Transverse colon (tissue), 4 donors: Measurements from ENCODE around the gene FUZ. TPM values are rescaled to one million over a fixed set of nuclear protein-coding genes. Genes with fewer than 3 reads are reported as not detected.

Source experiments
- DNase-seq: peaks from one replicate; pipeline ENCODE4 v3.0.0-alpha.2; 2019
- H3K27ac ChIP-seq, 4 donors: fragments of 200-600 bp; sonication (generic); 2 replicates each; pipeline ENCODE4 v1.5.1; 2016 to 2018; ENCODE audit warnings: inconsistent platforms in 4 of 4
- H3K27me3 ChIP-seq: fragments of 200-600 bp; sonication (generic); 2 replicates; pipeline ENCODE4 v1.5.1; 2017; ENCODE audit warnings: inconsistent platforms
- H3K36me3 ChIP-seq, 4 donors: fragments of 200-600 bp; sonication (generic); 2 replicates each; pipeline ENCODE4 v1.5.1; 2017 to 2019; ENCODE audit warnings: inconsistent platforms in 4 of 4
- H3K4me1 ChIP-seq, 4 donors: fragments of 200-600 bp; sonication (generic); 2 replicates each; pipeline ENCODE4 v1.5.1; 2017 to 2020; ENCODE audit warnings: inconsistent platforms in 4 of 4
- H3K4me3 ChIP-seq, 4 donors: fragments of 200-600 bp; sonication (generic); 1 replicate in 1 of 4; 2 replicates in 3 of 4; pipeline versions ENCODE4 v1.5.1 to v1.6.1; 2017 to 2019; ENCODE audit warnings: inconsistent platforms in 4 of 4
- H3K9me3 ChIP-seq, 2 donors: fragments of 200-600 bp; sonication (generic); 2 replicates each; pipeline ENCODE4 v1.5.1; 2017 to 2019; ENCODE audit warnings: inconsistent platforms in 2 of 2
- EP300 ChIP-seq: sonication (generic); formaldehyde crosslinking; IDR thresholded peaks from one replicate; pipeline ENCODE4 v1.6.1; 2017; ENCODE audit warnings: antibody characterized with exemption, low read depth
- POLR2A ChIP-seq: fragments of 450-650 bp; IDR thresholded peaks from one replicate; pipeline ENCODE4 v1.6.1; 2016; ENCODE audit warnings: antibody characterized with exemption, mild to moderate bottlenecking, moderate library complexity
- POLR2AphosphoS5 ChIP-seq, 3 donors: sonication (generic); formaldehyde crosslinking; IDR thresholded peaks; one replicate each; pipeline ENCODE4 v1.6.1; 2016; ENCODE audit warnings: antibody characterized with exemption in 3 of 3
- WGBS, 2 donors: methylation state at CpG; one replicate each; pipeline ENCODE4 v1.1.5; 2018; ENCODE audit warnings: low coverage in 1 of 2; 5-methylcytosine and 5-hydroxymethylcytosine counted together
- in situ Hi-C, 4 donors: fragments of 200-750 bp; cut with MboI; loops; one replicate each; pipeline versions ENCODE4 v1.15.0 to v1.15.1; 2017; ENCODE audit warnings: low sequenced_read_pairs in 3 of 4, low pct_ligation_motif_present in 1 of 4, low pct_unique_long_range_greater_than_20kb in 1 of 4
- intact Hi-C: fragments of 100-400 bp; cut with DNase I; formaldehyde crosslinking; loops from one replicate; pipeline ENCODE4 v1.15.1; 2023; ENCODE audit warnings: low total_unique reads
- total RNA-seq, 4 donors: library from RNA; depleted of rRNA; stranded (reverse); fragments of >200 nt; gene quantifications; one replicate each; pipeline ENCODE4 v1.1.0, GENCODE V29; 2016
- TF ChIP-seq, protein P1 (sequence below), 5 experiments: fragments of 200-600 bp in 3 of 5; fragments of 450-650 bp in 2 of 5; sonication (generic) in 3 of 5; IDR thresholded peaks; 1 replicate in 2 of 5; 2 replicates in 3 of 5; pipeline ENCODE4 v1.5.1; 2016 to 2017; ENCODE audit warnings: antibody characterized with exemption in 5 of 5, inconsistent platforms in 3 of 5, mild to moderate bottlenecking in 2 of 5, moderate library complexity in 1 of 5

Gene FUZ
- total RNA-seq, 4 donors from 2014 or later, result 10.2 to 20.1 (median 13.1) TPM

DNA sequence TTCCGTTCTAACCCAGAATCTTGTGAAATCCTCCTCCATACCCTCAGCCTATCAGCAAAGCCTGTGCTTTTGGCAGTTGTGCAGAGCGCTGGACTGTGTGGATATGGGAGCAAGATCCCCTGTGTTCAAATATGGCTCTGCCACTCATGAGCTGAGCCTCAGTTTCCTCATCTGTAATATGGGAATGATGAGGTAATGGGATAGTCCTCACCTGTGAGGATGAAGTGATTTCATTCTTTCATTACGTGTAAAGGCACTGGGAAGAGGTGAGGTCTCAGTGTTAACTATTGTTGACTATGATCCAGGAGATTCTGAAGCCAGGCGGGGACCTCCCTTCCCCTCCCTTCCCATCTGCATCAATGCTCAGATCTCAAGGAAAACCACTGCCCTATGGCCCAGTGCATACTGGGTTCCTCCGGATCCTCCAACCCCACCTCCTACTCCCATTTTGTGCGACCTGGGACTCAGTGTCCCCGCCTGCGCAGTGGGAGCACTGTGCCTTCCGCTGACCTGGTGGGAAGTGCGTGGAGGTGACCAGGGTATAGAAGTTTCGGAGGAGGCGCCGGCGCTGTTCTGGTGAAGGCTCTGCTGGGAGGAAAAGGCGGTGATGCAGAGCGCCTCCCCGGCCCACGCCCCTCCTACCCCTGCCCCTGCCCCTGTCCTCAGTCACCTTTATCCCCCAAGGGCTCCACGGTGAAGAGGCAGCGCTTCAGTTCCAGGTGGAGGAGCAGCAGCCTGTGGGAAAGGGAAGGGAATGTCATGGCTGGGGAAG is 5.0 kb downstream of the FUZ start:
- Histone ChIP-seq H3K4me3 (peak overlapping the region in 2 of 4 donors; percentile 51 to 57), H3K27ac (peak overlapping the region; percentile 62 to 84 (median 78)), H3K9me3 (no peaks in the 10 kb centered on the region), H3K4me1 (peaks cover 4 to 29% (median 14%) of the 10 kb centered on the region in 4 donors), H3K36me3 (peaks cover 0 to 6% (median 2%) of the 10 kb centered on the region in 4 donors), H3K27me3 (no peaks in the 10 kb centered on the region)
- in situ Hi-C loops (no loop called here), intact Hi-C loops (loop anchor here (5.0 kb wide), 1 partner anchor 41 kb away; the partner anchor contains the start of gene AP2A1)
- DNase-seq, result no peak
- TF ChIP-seq EP300 (no peak), POLR2AphosphoS5 (IDR thresholded peaks at IDR 0.05) (no peak), POLR2A (no peak)
- TF ChIP-seq, protein P1, sequence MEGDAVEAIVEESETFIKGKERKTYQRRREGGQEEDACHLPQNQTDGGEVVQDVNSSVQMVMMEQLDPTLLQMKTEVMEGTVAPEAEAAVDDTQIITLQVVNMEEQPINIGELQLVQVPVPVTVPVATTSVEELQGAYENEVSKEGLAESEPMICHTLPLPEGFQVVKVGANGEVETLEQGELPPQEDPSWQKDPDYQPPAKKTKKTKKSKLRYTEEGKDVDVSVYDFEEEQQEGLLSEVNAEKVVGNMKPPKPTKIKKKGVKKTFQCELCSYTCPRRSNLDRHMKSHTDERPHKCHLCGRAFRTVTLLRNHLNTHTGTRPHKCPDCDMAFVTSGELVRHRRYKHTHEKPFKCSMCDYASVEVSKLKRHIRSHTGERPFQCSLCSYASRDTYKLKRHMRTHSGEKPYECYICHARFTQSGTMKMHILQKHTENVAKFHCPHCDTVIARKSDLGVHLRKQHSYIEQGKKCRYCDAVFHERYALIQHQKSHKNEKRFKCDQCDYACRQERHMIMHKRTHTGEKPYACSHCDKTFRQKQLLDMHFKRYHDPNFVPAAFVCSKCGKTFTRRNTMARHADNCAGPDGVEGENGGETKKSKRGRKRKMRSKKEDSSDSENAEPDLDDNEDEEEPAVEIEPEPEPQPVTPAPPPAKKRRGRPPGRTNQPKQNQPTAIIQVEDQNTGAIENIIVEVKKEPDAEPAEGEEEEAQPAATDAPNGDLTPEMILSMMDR (IDR thresholded peaks at IDR 0.05), result no peak
- 83 to 90% methylated on average over 3 to 20 of the region's 20 CpGs for whole genome bisulfite sequencing, 2 donors

DNA sequence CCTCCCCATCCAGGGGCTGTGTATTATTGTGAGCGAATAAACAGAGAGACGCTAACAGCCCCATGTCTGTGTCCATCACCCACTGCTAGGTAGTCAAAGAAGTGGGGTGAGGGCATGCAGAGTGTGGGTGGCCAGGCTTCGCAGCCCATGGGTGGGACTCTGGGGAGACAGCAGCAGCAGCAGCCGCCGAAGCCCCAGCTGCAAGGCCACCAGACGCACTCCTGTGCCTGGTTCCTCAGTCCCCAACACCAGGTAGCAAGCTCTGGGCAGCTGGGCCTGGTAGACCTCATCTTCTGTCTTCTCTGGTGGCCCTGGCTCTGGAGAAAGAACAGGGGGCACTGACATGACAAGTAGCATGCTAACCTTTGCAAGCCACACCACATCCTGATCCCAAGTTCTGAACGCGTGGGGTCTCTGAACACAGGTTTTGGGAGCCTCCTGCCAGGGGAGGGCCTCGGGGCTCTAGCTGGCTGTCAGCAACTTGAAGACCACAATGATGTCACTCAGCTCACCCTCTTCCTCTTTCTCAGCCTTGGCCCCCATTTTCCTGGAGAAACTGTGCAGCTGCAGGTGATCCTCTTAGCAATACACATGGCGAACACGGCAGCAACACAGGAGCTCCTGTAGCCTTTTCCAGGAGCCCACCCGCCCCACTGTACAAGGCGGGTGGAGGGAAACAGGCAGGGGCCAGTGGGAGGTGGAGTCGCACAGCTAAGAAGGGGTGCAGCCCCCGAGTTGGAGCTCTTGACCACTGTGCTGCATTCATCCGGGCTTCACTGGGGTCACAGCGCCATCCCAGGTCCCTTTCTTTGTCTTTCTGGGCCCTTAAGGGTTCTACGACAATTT is 5.8 kb downstream of the FUZ start:
- intact Hi-C loops (loop anchor here (5.0 kb wide), 1 partner anchor 40 kb away; the partner anchor contains the start of gene AP2A1), in situ Hi-C loops (no loop called here)
- Histone ChIP-seq H3K27ac (no peak overlapping the region), H3K36me3 (peaks cover 0 to 7% (median 2%) of the 10 kb centered on the region in 4 donors), H3K4me3 (no peak overlapping the region), H3K9me3 (no peaks in the 10 kb centered on the region), H3K27me3 (no peaks in the 10 kb centered on the region), H3K4me1 (peaks cover 4 to 23% (median 14%) of the 10 kb centered on the region in 4 donors)
- no peak for DNase-seq
- WGBS, 2 donors, result 80% methylated on average over 18 of the region's 18 CpGs; no CpG with 5 or more reads in 1 of the 2 donors
- TF ChIP-seq, protein P1 (IDR thresholded peaks at IDR 0.05), result no peak
- TF ChIP-seq EP300 (no peak), POLR2AphosphoS5 (IDR thresholded peaks at IDR 0.05) (no peak), POLR2A (no peak)

DNA sequence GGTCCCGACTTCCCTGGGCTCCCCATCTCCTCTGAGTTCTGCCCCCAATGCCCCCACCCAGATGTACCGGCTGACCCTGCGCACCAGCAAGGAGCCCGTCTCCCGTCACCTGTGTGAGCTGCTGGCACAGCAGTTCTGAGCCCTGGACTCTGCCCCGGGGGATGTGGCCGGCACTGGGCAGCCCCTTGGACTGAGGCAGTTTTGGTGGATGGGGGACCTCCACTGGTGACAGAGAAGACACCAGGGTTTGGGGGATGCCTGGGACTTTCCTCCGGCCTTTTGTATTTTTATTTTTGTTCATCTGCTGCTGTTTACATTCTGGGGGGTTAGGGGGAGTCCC is 6.5 kb downstream of the FUZ start:
- no peak for DNase-seq
- no peak overlapping the region for H3K27ac ChIP-seq
- no peak overlapping the region for H3K4me3 ChIP-seq
- in situ Hi-C loops (no loop called here), intact Hi-C loops (loop anchor here (5.0 kb wide), 1 partner anchor 39 kb away; the partner anchor contains the start of gene AP2A1)
- 80 to 95% methylated on average over 1 to 8 of the region's 8 CpGs for WGBS, 2 donors
- no peaks in the 10 kb centered on the region for H3K9me3 ChIP-seq
- TF ChIP-seq EP300 (no peak), POLR2A (no peak), POLR2AphosphoS5 (IDR thresholded peaks at IDR 0.05) (no peak)
- TF ChIP-seq, protein P1 (IDR thresholded peaks at IDR 0.05), result no peak
- H3K4me1 ChIP-seq, result peaks cover 6 to 25% (median 16%) of the 10 kb centered on the region in 4 donors
- no peaks in the 10 kb centered on the region for H3K27me3 ChIP-seq
- peaks cover 0 to 7% (median 2%) of the 10 kb centered on the region in 4 donors for H3K36me3 ChIP-seq
